HepG2 (cell line): ENCODE data around the gene ZNF334. TPM values are rescaled to one million over a fixed set of nuclear protein-coding genes. Genes with fewer than 3 reads are reported as not detected.
A peak's percentile ranks its signal among the peaks of the same experiment; 100 is the strongest.

Source experiments
- AHR ChIP-seq: IDR thresholded peaks from 2 replicates; pipeline ENCODE4 v1.6.1; 2018; ENCODE audit warnings: missing genetic modification reagents, missing compliant biosample characterization
- ESRRA ChIP-seq: sonication (generic); formaldehyde crosslinking; IDR thresholded peaks from 2 replicates; pipeline ENCODE4 v1.5.1; 2020; ENCODE audit warnings: mild to moderate bottlenecking, low read depth, missing genetic modification reagents
- SIX4 ChIP-seq: sonication (generic); formaldehyde crosslinking; IDR thresholded peaks from 2 replicates; pipeline ENCODE4 v1.4.0; 2020; ENCODE audit warnings: missing genetic modification reagents
- SP140L ChIP-seq: sonication (generic); formaldehyde crosslinking; IDR thresholded peaks from 2 replicates; pipeline ENCODE4 v1.4.0; 2020; ENCODE audit warnings: missing genetic modification reagents, borderline replicate concordance
- ZNF484 ChIP-seq: sonication (generic); formaldehyde crosslinking; IDR thresholded peaks from 2 replicates; pipeline ENCODE4 v1.5.1; 2020; ENCODE audit warnings: mild to moderate bottlenecking, low read depth, missing genetic modification reagents, borderline replicate concordance
- polyA plus RNA-seq, 8 experiments: library from polyadenylated mRNA; depleted of rRNA in 3 of 8; stranded (reverse) in 7 of 8; unstranded in 1 of 8; fragments of >200 nt; fragmentation: Illumina TruSeq in 4 of 8; extraction: Trizol in 4 of 8; gene quantifications; 2 replicates each; pipeline versions ENCODE4 v1.2.1 to v1.2.3, GENCODE V29; 2011 to 2016; ENCODE audit warnings: low read depth in 4 of 8, missing spikeins in 1 of 8, mixed read lengths in 1 of 8; ENCODE audit not compliant: insufficient read depth in 1 of 8
- total RNA-seq, 5 experiments: library from RNA; depleted of rRNA; stranded (reverse); fragments of >200 nt; fragmentation: Illumina TruSeq; extraction: Trizol; gene quantifications; 2 replicates each; pipeline ENCODE4 v1.2.3, GENCODE V29; 2016; ENCODE audit warnings: low read depth in 1 of 5
- TF ChIP-seq, protein P1 (sequence below): sonication (generic); formaldehyde crosslinking; IDR thresholded peaks from 2 replicates; pipeline ENCODE4 v1.4.0; 2020; ENCODE audit warnings: missing genetic modification reagents, mild to moderate bottlenecking, borderline replicate concordance
- TF ChIP-seq, protein P2 (sequence below): sonication (generic); formaldehyde crosslinking; IDR thresholded peaks from 2 replicates; pipeline ENCODE4 v1.5.1; 2020; ENCODE audit warnings: missing genetic modification reagents, mild to moderate bottlenecking, borderline replicate concordance
- TF ChIP-seq, protein P3 (sequence below): sonication (generic); formaldehyde crosslinking; IDR thresholded peaks from 2 replicates; pipeline ENCODE4 v1.5.0; 2020; ENCODE audit warnings: mild to moderate bottlenecking, missing genetic modification reagents, moderate library complexity
- TF ChIP-seq, protein P4 (sequence below): IDR thresholded peaks from 2 replicates; pipeline ENCODE4 v1.6.1; 2012; ENCODE audit warnings: low read length, improper control_type of control experiment

Gene ZNF334
- total and polyA plus RNA-seq, 2 of the 13 experiments (the other 11 are each of a cell fraction or from before 2014, with no cell fraction given) = 4.8 to 7.8 TPM

DNA sequence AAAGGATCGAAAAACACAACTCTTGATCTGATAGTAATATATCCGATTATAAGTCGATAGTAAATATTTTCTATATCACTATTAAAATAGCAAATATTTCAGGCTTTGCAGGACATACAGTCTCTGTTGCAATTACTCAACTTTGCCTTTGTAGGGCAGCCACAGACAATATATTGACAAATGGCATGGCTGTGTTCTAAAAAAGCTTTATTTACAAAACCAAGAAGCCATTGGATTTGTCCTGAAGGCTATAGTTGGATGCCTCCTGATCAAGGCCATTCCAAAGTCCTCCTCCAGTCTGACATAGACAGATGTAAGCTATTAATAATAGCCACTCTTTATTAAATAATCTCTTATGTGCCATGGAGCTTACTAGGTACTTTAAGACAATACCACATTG is 31.2 kb upstream of the ZNF334 start (continued):
- TF ChIP-seq, protein P1, sequence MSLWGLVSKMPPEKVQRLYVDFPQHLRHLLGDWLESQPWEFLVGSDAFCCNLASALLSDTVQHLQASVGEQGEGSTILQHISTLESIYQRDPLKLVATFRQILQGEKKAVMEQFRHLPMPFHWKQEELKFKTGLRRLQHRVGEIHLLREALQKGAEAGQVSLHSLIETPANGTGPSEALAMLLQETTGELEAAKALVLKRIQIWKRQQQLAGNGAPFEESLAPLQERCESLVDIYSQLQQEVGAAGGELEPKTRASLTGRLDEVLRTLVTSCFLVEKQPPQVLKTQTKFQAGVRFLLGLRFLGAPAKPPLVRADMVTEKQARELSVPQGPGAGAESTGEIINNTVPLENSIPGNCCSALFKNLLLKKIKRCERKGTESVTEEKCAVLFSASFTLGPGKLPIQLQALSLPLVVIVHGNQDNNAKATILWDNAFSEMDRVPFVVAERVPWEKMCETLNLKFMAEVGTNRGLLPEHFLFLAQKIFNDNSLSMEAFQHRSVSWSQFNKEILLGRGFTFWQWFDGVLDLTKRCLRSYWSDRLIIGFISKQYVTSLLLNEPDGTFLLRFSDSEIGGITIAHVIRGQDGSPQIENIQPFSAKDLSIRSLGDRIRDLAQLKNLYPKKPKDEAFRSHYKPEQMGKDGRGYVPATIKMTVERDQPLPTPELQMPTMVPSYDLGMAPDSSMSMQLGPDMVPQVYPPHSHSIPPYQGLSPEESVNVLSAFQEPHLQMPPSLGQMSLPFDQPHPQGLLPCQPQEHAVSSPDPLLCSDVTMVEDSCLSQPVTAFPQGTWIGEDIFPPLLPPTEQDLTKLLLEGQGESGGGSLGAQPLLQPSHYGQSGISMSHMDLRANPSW (CRISPR knock-in tag) = no peak
- no peak for TF ChIP-seq AHR (CRISPR knock-in tag)
- TF ChIP-seq, protein P2, sequence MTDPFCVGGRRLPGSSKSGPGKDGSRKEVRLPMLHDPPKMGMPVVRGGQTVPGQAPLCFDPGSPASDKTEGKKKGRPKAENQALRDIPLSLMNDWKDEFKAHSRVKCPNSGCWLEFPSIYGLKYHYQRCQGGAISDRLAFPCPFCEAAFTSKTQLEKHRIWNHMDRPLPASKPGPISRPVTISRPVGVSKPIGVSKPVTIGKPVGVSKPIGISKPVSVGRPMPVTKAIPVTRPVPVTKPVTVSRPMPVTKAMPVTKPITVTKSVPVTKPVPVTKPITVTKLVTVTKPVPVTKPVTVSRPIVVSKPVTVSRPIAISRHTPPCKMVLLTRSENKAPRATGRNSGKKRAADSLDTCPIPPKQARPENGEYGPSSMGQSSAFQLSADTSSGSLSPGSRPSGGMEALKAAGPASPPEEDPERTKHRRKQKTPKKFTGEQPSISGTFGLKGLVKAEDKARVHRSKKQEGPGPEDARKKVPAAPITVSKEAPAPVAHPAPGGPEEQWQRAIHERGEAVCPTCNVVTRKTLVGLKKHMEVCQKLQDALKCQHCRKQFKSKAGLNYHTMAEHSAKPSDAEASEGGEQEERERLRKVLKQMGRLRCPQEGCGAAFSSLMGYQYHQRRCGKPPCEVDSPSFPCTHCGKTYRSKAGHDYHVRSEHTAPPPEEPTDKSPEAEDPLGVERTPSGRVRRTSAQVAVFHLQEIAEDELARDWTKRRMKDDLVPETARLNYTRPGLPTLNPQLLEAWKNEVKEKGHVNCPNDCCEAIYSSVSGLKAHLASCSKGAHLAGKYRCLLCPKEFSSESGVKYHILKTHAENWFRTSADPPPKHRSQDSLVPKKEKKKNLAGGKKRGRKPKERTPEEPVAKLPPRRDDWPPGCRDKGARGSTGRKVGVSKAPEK (CRISPR knock-in tag) = no peak
- TF ChIP-seq SIX4 (CRISPR knock-in tag) = no peak
- TF ChIP-seq ZNF484 (CRISPR knock-in tag) = no peak
- TF ChIP-seq SP140L (CRISPR knock-in tag) = no peak
- TF ChIP-seq, protein P3, sequence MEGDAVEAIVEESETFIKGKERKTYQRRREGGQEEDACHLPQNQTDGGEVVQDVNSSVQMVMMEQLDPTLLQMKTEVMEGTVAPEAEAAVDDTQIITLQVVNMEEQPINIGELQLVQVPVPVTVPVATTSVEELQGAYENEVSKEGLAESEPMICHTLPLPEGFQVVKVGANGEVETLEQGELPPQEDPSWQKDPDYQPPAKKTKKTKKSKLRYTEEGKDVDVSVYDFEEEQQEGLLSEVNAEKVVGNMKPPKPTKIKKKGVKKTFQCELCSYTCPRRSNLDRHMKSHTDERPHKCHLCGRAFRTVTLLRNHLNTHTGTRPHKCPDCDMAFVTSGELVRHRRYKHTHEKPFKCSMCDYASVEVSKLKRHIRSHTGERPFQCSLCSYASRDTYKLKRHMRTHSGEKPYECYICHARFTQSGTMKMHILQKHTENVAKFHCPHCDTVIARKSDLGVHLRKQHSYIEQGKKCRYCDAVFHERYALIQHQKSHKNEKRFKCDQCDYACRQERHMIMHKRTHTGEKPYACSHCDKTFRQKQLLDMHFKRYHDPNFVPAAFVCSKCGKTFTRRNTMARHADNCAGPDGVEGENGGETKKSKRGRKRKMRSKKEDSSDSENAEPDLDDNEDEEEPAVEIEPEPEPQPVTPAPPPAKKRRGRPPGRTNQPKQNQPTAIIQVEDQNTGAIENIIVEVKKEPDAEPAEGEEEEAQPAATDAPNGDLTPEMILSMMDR (CRISPR knock-in tag) = peak; percentile 79
- TF ChIP-seq, protein P4, sequence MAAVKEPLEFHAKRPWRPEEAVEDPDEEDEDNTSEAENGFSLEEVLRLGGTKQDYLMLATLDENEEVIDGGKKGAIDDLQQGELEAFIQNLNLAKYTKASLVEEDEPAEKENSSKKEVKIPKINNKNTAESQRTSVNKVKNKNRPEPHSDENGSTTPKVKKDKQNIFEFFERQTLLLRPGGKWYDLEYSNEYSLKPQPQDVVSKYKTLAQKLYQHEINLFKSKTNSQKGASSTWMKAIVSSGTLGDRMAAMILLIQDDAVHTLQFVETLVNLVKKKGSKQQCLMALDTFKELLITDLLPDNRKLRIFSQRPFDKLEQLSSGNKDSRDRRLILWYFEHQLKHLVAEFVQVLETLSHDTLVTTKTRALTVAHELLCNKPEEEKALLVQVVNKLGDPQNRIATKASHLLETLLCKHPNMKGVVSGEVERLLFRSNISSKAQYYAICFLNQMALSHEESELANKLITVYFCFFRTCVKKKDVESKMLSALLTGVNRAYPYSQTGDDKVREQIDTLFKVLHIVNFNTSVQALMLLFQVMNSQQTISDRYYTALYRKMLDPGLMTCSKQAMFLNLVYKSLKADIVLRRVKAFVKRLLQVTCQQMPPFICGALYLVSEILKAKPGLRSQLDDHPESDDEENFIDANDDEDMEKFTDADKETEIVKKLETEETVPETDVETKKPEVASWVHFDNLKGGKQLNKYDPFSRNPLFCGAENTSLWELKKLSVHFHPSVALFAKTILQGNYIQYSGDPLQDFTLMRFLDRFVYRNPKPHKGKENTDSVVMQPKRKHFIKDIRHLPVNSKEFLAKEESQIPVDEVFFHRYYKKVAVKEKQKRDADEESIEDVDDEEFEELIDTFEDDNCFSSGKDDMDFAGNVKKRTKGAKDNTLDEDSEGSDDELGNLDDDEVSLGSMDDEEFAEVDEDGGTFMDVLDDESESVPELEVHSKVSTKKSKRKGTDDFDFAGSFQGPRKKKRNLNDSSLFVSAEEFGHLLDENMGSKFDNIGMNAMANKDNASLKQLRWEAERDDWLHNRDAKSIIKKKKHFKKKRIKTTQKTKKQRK = no peak
- TF ChIP-seq ESRRA (CRISPR knock-in tag) = no peak
